NT2/D1 (cell line): ENCODE measurements around the gene SGTB.

ENCODE experiments used
- SUZ12 ChIP-seq: IDR thresholded peaks from 2 replicates; pipeline ENCODE4 v1.6.1; 2011; ENCODE audit not compliant: insufficient read length, insufficient read depth; ENCODE audit errors: extremely low read depth
- ZNF274 ChIP-seq: IDR thresholded peaks from 2 replicates; pipeline ENCODE4 v1.6.1; 2011; ENCODE audit warnings: mild to moderate bottlenecking, low read depth, low read length

- TF ChIP-seq ZNF274, result no peak
- TF ChIP-seq SUZ12, result no peak
Measured at GRCh38 chr5:65734921-65735320, 13.0 kb upstream of the SGTB start.
